GM19238 (cell line): Measurements from ENCODE around the gene RUNX2.

Source experiments
- DNase-seq: peaks from one replicate; pipeline ENCODE4 v3.0.0; 2011; ENCODE audit warnings: low spot score; ENCODE audit not compliant: insufficient read length

The RUNX2 gene

DNA sequence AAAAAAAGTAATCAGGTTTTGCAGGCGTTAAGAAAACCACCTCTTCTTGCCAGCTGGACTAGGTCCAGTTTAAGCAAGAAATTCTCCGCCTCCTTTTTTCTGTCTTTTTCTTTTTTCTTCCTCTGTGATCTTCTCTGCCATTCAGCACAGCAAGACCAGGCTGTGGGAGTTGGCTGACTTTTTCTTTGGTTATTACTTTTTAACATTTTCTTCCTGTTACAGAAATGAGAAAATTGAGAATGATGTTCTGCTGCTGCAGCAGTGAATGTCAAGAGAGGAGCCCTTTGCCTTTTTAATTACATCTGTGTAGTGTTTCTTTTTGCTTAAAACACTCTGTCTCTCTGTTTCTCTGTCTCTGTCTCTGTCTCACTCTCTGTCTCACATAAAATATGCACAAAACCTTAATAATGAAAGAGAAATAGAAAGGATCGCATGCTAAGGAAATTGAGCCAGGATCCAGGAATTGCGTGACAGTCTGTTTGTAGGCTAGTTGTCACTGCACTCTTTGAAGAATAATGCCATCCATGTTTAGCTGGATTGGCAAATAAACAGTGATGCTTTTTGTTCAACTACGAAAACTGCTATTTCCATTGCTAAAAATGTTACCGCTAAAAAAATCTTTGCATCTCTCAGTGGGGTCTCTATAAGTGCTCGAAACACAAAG is 152.8 kb downstream of the RUNX2 start:
- DNase-seq, result no peak

DNA sequence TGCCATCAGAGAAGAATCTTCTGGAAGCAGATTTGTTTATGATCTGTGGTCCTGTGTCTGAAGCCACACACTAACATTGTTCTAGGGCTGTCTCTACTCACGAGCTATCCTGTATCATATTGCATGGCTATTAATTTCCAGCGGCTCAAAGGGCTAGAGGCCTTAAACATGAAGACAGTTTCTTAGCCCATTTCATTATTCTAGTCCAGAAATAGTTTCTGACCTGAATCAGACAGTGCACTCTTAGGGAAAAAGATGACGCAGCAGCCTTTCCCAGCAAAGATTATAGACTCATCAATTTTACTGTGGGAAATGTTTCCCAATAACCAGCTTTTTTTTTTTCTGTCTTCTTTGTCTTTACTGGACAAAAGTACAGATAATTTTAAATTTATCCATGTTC is 154.9 kb downstream of the RUNX2 start:
- no peak for DNase-seq

- no peak for DNase-seq
These were observed 155.4 kb downstream of the RUNX2 start for GRCh38 chr6:45483501-45483900.

GRCh38 chr6:45486736-45487135 is 158.6 kb downstream of the RUNX2 start:
- no peak for DNase-seq

DNA sequence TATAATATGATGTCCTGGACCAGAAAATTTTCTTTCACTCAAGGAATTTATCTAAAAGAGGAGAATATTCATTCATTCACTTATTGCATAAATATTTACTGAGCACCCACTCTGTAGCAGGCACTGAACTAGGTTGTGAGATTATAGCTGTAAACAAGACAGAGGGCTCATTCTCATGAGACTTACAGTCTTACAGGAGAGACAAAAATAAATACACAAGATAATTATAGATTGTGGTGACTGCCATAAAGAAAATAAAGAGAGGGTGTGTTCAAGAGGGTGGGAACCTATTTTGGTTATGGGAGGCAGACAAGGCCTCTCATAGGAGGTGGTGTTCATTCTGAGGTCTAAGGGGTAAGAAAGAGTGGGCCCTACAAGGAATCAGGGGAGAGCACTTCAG is 159.5 kb downstream of the RUNX2 start:
- no peak for DNase-seq

DNA sequence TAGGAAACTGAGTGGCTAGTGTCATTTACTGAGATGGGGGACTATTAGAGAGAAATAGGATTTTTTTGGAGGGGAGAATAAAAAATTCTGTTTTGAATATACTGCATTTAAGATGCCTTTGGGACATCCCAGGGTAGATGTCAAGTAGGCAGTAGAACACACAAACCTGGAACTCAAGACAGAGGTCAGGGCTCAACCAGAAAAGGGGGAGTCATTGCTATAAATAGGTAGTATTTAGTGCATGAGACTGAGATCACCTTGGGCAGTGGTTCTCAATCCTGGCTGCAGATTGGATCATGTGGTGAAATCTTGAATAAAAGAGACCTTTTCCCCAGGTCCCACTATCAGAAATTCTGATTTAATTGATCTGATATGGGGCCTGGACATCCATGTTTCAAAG is 160.1 kb downstream of the RUNX2 start:
- no peak for DNase-seq

DNA sequence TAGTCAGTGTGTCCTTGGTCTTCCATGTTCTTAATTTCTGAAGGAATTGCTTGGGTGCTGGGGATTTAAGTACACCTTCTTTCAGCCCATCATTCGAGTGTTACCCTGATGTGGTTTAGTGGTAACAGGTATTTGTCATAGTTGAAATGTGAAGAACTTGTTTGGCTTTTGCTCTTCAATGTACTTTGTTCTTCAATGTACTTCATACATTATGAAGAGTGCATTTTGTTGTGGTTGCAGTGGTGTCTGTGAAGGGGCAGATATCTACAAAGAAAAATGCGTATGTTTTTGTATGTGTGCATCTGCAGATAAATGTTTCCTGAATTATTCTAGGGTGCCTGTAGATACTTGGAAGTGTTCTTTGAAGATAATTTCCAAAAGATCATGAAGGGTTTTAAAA is 160.8 kb downstream of the RUNX2 start:
- no peak for DNase-seq

- no peak for DNase-seq
These were observed 163.1 kb downstream of the RUNX2 start for GRCh38 chr6:45491048-45491735.

DNA sequence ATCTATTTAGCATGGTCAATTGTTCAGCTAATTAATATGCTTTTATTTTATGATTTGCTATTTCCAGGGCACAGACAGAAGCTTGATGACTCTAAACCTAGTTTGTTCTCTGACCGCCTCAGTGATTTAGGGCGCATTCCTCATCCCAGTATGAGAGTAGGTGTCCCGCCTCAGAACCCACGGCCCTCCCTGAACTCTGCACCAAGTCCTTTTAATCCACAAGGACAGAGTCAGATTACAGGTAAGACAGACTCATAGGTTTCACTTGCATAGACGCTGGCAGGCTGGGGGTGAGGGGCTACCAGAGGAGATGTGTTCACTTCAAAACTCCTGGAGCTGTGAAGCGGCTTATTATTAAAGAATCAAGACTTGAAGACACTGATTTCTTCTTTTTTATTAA is 163.7 kb downstream of the RUNX2 start:
- no peak for DNase-seq

GRCh38 chr6:45493761-45494160 is 165.6 kb downstream of the RUNX2 start:
- no peak for DNase-seq

DNA sequence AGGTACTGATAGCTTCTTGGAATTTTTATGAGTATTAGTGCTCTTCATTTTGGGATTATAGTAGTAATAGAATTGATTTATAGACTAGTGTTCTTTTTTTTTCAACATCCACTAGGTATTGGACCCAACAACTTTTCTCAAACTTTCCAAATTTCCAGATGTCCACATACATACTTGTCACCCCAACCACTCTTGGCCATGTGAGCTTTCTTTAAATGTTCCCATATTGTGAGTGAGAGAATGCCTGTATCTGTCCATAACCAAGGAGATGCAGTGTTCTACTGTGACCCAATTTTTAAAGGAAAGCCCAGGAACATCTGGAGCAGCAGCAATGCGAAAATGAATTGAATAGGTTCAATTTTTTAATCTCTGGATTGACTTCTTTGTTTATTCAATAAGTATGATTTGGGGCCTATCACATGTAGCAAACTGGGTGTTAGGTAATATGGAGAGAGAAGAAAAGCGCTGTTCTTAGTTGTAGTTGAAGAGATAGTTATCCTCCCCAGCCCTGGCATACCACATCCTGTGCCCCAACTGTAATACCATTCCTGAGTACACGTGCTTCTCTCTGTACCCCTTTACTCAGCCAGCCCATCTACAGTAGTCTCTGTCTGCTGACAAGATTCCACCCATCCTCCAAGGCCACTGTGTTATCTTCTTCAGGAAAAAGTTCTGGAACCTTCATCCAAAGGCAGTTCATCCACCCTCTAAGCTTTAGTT is 166.4 kb downstream of the RUNX2 start:
- DNase-seq, result no peak

DNA sequence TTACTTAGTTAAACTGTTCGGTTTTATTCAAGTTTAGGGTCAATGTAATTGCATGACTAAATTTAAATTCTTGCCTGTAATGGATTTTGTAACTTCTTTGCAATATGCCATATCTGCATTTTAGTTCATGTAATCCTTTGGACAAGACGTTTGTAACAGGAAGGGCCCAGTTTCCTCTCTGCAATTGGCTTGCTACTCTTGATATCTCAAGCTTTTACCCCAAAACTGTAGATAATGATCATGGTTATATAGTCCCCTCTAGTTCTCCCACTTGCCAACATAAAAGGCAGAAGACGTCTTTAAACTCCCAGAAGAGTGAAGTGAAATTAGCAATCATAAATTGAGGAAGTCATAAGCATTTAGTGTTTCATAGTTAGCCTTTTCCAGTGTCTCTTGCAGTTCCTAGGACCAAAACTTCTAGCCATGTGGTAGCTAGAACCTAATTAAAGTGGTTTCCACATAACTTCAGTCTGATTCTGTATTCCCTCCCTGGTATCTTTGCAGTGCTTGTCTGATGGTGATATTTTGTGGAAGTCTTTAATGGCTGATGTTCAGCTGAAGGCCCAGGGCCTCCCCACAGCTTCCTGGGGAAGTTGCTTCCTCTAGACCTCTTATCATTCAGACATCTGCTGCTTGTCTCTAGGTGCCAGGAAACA is 167.4 kb downstream of the RUNX2 start:
- no peak for DNase-seq

DNA sequence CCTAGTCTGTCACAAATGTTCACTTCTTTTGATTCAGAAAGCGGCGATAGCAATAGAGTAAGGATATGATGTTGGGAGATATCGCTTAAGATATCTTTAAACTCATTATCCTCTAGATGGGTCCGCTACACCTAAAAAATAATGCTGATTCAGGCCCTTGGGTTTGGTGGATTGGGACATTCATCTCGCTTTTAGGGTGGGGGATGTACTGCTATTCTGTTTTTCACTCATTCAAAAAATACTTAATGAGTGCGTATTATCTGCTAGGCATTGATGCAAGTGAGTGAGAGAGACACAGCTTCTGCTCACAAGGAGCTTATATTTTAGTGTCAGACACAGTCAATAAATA is 167.9 kb downstream of the RUNX2 start:
- DNase-seq, result no peak

- no peak for DNase-seq
These were observed 170.5 kb downstream of the RUNX2 start for GRCh38 chr6:45498591-45498990.

- DNase-seq, result no peak
These were observed 173.0 kb downstream of the RUNX2 start for GRCh38 chr6:45500924-45501816.

GRCh38 chr6:45502456-45502855 is 174.3 kb downstream of the RUNX2 start:
- DNase-seq, result no peak

- no peak for DNase-seq
These were observed 176.8 kb downstream of the RUNX2 start for GRCh38 chr6:45504947-45505346.

DNA sequence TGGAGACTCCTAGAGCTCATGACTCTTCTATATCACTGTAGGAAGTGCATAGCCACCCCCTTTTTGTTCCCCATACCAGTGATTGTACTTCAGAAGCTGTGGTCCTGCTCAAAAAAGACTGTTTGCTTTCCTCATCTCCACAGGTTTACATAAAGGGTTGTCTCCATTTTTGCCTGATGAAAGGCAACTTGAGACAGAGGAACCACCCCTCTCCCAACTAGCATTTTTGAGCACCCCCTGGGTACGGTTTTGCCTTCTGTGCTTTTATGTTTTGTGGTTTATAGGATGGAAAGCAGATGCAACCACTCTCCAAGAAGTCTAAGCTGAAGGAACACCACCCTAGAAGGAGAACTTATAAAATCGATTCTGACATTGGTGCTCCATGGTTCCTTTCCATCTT is 177.3 kb downstream of the RUNX2 start:
- DNase-seq, result no peak

DNA sequence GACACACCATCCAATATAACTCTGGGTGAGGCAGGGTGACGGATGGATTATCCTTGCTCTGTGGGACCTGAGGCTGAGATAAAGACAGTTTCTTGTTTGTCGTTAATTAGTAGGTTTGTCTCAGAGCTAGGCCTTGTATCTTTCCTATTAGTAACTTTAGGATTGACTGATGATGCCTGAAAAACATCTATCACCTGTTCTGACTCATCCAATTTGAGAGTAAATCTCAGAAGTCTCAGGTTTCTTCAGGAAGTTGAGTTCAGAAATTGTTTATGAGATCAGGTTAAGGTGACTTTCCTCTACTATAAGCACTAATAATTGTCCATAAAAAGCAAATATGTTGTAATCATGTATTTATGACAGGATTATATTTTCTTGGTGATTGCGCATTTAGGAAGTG is 179.1 kb downstream of the RUNX2 start:
- no peak for DNase-seq

DNA sequence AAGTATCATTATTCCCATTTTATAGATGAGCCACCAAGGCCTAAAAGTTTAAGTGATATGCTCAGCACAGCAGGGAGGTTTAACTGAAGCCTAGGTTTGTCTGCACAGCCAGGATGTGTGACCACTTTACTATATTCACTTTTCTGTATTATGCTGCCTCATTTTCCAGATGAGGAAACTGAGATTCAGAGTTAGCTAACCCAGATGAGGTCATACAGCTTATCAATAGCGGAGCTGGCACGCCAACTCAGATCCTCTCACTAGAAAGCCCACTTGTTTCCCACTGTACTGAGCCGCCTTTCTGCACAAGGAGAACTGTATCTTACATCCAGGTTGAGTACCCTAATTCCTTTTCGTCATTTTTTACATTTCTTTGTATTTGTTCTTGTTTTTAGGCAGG is 181.3 kb downstream of the RUNX2 start:
- no peak for DNase-seq

DNA sequence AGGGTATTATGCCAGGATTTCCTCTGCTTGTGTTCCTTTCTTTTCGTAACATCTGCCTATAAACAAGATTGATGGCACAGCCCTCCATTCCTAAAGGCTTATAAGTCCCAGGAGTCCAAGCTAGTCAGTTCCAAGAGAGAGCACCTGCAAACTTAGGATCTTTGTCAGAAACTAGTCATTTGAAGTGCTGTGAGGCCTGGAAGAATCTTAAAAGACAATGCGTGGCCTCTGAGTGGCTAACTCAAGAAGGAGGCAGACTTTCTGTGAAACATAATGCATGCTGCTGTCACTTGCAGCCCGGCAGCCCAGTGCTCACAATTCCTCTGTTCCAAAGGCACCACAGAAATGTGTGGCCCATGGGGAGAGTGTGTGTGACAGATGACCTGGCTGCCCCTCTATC is 184.6 kb downstream of the RUNX2 start:
- no peak for DNase-seq
